Measurements from ENCODE around the gene MYH10. TPM values are rescaled to one million over a fixed set of nuclear protein-coding genes. Genes with fewer than 3 reads are reported as not detected.
"Not testable (repeated sequence)": the region's sequence is repeated elsewhere in the genome, so short reads cannot be mapped to it uniquely, and the experiment has no call there.

The MYH10 gene
- total and polyA plus RNA-seq, 9 donors, result 30.4 to 117 (median 75.5) TPM

DNA sequence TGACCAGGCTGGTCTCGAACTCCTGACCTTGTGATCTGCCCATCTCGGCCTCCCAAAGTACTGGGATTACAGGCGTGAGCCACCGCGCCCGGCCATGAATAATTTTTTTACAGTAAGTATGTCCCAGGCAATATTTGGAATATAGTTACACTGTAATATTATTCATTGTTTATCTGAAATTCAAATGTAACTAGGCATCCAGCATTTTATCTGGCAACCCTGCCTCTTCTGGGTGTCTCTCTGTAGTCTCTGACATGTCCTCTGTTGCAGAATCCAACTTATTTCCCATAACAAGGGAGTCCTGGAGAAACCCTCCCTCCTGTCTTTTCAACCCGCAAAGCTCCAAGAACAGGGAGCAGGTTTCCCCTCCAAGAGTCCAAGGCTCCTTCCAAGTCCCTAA lies 36.9 kb upstream of the MYH10 start:
- DNase-seq, result no peak

DNA sequence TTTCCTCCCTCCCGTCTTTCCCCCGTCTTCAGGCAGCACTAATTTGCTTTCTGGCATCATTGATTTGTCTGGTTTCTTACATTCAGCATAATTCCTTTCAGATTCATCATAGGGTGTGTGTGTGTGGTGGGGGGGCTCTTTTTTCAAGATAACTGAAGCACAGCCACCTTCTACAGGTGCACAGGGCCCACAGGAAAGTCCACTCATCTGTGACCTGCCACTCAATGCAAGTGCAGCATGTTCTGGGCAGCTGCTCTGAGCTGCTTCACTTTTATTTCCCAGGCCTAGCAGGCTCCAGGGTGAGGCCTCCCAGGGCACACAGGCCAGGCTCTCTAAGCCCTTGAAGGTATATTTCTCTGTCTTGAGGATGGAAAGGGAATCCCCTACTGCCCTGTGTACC lies 35.2 kb upstream of the MYH10 start:
- Histone ChIP-seq H3K27ac (no peak overlapping the region), H3K4me1 (ENCODE audit: insufficient read depth) (no peaks in the 10 kb centered on the region), H3K27me3 (no peaks in the 10 kb centered on the region), H3K4me3 (no peak overlapping the region), H3K36me3 (no peaks in the 10 kb centered on the region), H3K9me3 (no peaks in the 10 kb centered on the region)
- no peak for DNase-seq
- intact Hi-C loops (cut with DNase I), result no loop called here
- WGBS, 3 donors, result 93 to 97% (median 96%) methylated on average over 2 of the region's 2 CpGs
- TF ChIP-seq, protein P1, sequence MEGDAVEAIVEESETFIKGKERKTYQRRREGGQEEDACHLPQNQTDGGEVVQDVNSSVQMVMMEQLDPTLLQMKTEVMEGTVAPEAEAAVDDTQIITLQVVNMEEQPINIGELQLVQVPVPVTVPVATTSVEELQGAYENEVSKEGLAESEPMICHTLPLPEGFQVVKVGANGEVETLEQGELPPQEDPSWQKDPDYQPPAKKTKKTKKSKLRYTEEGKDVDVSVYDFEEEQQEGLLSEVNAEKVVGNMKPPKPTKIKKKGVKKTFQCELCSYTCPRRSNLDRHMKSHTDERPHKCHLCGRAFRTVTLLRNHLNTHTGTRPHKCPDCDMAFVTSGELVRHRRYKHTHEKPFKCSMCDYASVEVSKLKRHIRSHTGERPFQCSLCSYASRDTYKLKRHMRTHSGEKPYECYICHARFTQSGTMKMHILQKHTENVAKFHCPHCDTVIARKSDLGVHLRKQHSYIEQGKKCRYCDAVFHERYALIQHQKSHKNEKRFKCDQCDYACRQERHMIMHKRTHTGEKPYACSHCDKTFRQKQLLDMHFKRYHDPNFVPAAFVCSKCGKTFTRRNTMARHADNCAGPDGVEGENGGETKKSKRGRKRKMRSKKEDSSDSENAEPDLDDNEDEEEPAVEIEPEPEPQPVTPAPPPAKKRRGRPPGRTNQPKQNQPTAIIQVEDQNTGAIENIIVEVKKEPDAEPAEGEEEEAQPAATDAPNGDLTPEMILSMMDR (IDR thresholded peaks at IDR 0.05), result no peak
- TF ChIP-seq POLR2A (IDR thresholded peaks at IDR 0.05), result no peak
- TF ChIP-seq EP300 (IDR thresholded peaks at IDR 0.05), result no peak

More for the DNA sequence above, 36.9 kb upstream of the MYH10 start:
- intact Hi-C loops (cut with DNase I), result no loop called here
- Histone ChIP-seq H3K9me3 (no peaks in the 10 kb centered on the region), H3K27ac (no peak overlapping the region), H3K4me3 (no peak overlapping the region), H3K36me3 (no peaks in the 10 kb centered on the region), H3K27me3 (no peaks in the 10 kb centered on the region), H3K4me1 (ENCODE audit: insufficient read depth) (no peaks in the 10 kb centered on the region)
- 82 to 95% (median 85%) methylated on average over 7 of the region's 7 CpGs for WGBS, 3 donors
- TF ChIP-seq EP300 (IDR thresholded peaks at IDR 0.05), result no peak

DNA sequence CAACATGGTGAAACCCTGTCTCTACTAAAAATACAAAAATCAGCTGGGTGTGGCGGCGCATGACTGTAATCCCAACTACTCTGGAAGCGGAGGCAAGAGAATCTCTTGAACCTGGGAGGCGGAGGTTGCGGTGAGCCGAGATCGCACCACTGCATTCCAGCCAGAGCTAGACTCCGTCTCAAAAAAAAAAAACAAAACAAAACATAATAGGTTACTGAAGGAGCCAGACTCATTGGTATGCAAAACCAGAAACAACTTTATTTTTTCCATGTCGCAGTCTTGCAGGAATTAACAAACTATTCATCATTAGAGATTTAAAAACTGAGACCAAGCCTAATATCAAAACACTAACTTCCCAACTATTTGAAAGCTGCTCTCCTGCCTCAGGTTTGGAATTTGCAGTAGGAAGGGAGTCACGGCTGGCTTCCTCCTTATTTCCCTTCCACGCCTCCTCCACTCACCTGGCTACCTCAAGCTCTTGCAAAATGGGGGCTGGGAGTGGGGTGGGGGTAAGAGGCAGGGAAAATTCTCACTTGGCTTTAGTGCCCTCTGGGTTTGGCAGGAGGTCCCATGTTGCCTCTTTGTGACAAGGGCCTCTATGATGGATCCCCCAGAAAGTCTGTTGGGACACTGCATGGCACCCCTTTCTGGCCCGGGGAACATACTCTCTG lies 34.1 kb upstream of the MYH10 start:
- WGBS, 3 donors, result 43 to 65% (median 50%) methylated on average over 12 of the region's 12 CpGs
- H3K4me3 ChIP-seq, result no peak overlapping the region
- H3K36me3 ChIP-seq, result no peaks in the 10 kb centered on the region
- no peak overlapping the region for H3K27ac ChIP-seq
- no peaks in the 10 kb centered on the region for H3K9me3 ChIP-seq
- no peaks in the 10 kb centered on the region for H3K4me1 ChIP-seq (ENCODE audit: insufficient read depth)
- intact Hi-C loops (cut with DNase I), result no loop called here
- TF ChIP-seq POLR2A (IDR thresholded peaks at IDR 0.05) (no peak), EP300 (IDR thresholded peaks at IDR 0.05) (no peak)
- TF ChIP-seq, protein P1 (IDR thresholded peaks at IDR 0.05), result no peak
- no peak for DNase-seq
- H3K27me3 ChIP-seq, result no peaks in the 10 kb centered on the region

DNA sequence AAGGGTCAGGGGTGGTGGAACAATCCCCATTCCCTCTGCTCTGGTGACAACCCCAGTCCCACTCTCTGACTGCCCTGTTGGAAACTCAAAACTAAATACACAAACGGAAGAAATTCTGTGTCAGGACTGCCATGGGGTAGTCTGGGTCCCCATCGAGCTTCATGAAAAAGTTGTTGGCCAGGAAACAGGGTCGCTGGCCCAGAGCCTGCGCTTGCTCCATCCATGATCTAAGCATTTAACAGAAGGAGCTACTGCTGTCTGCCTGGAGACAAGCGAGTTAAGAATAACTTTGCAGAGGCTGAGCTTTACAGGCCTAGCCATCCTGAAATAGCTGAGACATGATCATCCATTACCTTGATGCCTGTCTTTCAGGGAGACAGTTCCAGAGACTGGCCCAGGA lies 32.4 kb upstream of the MYH10 start:
- Histone ChIP-seq H3K4me3 (no peak overlapping the region), H3K27ac (no peak overlapping the region), H3K4me1 (ENCODE audit: insufficient read depth) (no peaks in the 10 kb centered on the region), H3K9me3 (no peaks in the 10 kb centered on the region), H3K36me3 (no peaks in the 10 kb centered on the region), H3K27me3 (no peaks in the 10 kb centered on the region)
- TF ChIP-seq, protein P1 (IDR thresholded peaks at IDR 0.05), result no peak
- TF ChIP-seq POLR2A (IDR thresholded peaks at IDR 0.05), result no peak
- TF ChIP-seq EP300 (IDR thresholded peaks at IDR 0.05), result no peak
- DNase-seq, result no peak
- intact Hi-C loops (cut with DNase I), result no loop called here
- 90 to 93% (median 91%) methylated on average over 5 of the region's 5 CpGs for WGBS, 3 donors

DNA sequence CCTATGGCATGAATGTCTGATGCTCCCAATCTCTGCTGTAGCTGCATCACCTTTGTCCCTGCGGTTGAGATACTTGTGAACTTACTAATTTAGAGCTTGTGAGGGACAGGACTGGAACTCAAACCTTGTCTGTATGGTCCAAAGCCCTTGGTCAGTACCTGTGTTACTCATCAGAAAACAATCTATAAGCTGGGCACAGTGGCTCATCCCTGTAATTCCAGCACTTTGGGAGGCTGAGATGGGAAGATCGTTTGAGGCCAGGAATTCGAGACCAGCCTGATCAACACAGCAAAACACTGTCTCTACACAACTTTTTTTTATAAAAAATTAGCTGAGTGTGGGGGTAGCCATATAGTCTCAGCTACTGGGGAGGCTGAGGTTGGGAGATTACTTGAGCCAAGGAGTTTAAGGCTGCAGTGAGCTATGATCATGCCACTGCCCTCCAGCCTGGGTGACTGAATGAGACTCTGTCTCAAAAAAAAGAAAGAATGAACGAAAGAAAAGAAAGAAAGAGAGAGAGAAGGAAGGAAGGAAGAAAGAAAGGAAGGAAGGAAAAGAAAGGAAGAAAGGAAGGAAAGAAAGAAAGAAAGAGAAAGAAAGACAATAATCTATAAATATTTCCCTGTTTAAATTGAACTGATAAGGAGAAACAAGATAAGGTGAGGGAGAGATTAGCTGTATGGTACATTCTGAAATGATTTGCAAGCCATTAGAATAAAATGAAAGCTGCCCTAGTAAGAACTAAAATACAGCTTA lies 31.7 kb upstream of the MYH10 start:
- H3K27me3 ChIP-seq, result no peaks in the 10 kb centered on the region
- H3K36me3 ChIP-seq, result no peaks in the 10 kb centered on the region
- H3K9me3 ChIP-seq, result no peaks in the 10 kb centered on the region
- TF ChIP-seq, protein P1 (IDR thresholded peaks at IDR 0.05), result no peak
- no peak for TF ChIP-seq POLR2A (IDR thresholded peaks at IDR 0.05)
- TF ChIP-seq EP300 (IDR thresholded peaks at IDR 0.05), result no peak
- H3K4me1 ChIP-seq (ENCODE audit: insufficient read depth), result no peaks in the 10 kb centered on the region
- WGBS, 3 donors, result 90 to 94% (median 90%) methylated on average over 4 of the region's 4 CpGs
- no peak for DNase-seq
- H3K27ac ChIP-seq, result no peak overlapping the region
- no peak overlapping the region for H3K4me3 ChIP-seq
- intact Hi-C loops (cut with DNase I), result no loop called here

DNA sequence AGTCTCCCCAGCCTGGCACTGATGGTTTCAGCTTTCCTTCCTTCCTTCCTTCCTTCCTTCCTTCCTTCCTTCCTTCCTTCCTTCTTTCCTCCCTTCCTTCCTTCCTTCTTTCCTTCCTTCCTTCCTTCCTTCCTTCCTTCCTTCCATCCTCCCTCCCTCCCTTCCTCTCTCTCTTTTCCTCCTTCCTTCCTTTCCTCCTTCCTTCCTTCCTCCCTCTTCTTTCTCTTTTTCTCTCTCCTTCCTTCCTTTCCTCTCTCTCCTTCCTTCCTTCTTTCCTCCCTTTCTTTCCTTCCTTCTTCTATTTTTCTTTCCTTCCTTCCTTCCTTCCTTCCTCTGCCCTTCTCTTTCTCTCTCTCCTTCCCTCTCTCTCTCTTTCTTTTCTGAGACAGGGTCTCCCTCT lies 30.2 kb upstream of the MYH10 start:
- DNase-seq; H3K9me3 ChIP-seq; H3K4me3 ChIP-seq; intact Hi-C loops (cut with DNase I); H3K4me1 ChIP-seq (ENCODE audit: insufficient read depth); H3K27me3 ChIP-seq; H3K36me3 ChIP-seq; H3K27ac ChIP-seq: not testable (repeated sequence)

Data from ovary (tissue), 9 donors.